H1 (cell line): ENCODE data around the gene DGKH. TPM values are rescaled to one million over a fixed set of nuclear protein-coding genes. Genes with fewer than 3 reads are reported as not detected.

Source experiments
- ASH2L ChIP-seq: fragments of 200-600, 300-600 bp; sonication (generic); IDR thresholded peaks from one replicate; pipeline ENCODE4 v1.7.1; 2017; ENCODE audit warnings: low read length
- CEBPB ChIP-seq: IDR thresholded peaks from 2 replicates; pipeline ENCODE4 v1.6.1; 2012; ENCODE audit warnings: low read depth, low read length
- GTF2F1 ChIP-seq: IDR thresholded peaks from 2 replicates; pipeline ENCODE4 v1.6.1; 2012; ENCODE audit warnings: low read depth, low read length, improper control_type of control experiment, borderline replicate concordance
- RBBP5 ChIP-seq: IDR thresholded peaks from 2 replicates; pipeline ENCODE4 v1.7.1; 2012; ENCODE audit warnings: low read depth, mild to moderate bottlenecking, inconsistent platforms, low read length, moderate library complexity, borderline replicate concordance
- RXRA ChIP-seq: IDR thresholded peaks from 2 replicates; pipeline ENCODE4 v1.6.1; 2011; ENCODE audit warnings: low read depth, mild to moderate bottlenecking, low read length, moderate library complexity; ENCODE audit not compliant: insufficient read depth
- YY1 ChIP-seq: IDR thresholded peaks from 2 replicates; pipeline ENCODE4 v1.6.1; 2011; ENCODE audit warnings: low read depth, mild to moderate bottlenecking, low read length
- polyA plus RNA-seq, 7 experiments: library from polyadenylated mRNA; depleted of rRNA in 3 of 7; stranded (reverse) in 5 of 7; unstranded in 2 of 7; fragments of >200 nt in 5 of 7; fragments of 200-250 nt in 2 of 7; gene quantifications; 1 replicate in 5 of 7; 2 replicates in 1 of 7; 4 replicates in 1 of 7; pipeline versions ENCODE4 v1.2.1 to v1.2.3, GENCODE V29; 2011 to 2013; ENCODE audit warnings: missing spikeins in 2 of 7, mixed read lengths in 2 of 7
- total RNA-seq: library from RNA; stranded (reverse); fragmentation: NEBNext Ultra II Directional; extraction: Animal tissue kit (Norgen Biotek cat#: 25700); gene quantifications from 2 replicates; pipeline ENCODE4 v1.2.1, GENCODE V29; 2021

DGKH gene
- total and polyA plus RNA-seq, 2 of the 8 experiments (the other 6 are each of a cell fraction or from before 2014, with no cell fraction given), result 2.1 to 7.9 TPM

DNA sequence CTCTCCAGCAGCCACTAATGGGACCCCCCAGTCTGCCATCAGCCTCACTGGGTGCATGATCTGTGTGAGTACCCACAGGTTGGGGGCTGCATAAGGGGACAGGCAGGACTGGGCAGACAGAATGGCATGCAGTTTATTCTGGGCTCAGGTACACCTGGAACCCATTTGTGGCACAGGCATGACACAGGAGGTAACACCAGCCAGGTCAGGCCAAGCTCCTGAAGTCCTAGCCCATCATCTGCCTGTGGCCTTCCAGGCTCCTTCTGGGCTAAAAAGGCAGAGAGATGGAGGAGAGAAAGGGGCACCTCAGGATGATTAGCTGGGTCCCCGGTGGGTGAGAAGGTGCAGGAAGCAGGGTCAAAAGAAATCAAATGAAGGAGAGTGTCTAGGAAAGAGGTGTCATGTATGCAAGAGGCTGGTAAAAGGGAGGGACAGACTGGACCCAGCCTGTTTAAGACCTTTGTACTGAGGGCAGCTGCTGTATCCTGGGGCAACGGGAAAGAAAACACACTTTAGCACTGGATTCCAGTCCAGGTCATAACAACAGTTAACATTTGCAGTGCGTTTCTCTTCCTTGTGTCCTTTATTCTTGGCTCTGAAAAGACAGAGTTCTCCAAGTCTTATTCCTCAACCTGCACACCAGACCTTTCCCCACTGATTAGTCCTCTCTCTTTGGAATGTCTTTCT, 20.2 kb upstream of the DGKH start (continued):
- no peak for TF ChIP-seq YY1
- TF ChIP-seq RBBP5, result no peak
- TF ChIP-seq GTF2F1, result no peak
- TF ChIP-seq RXRA, result no peak
- no peak for TF ChIP-seq ASH2L
- no peak for TF ChIP-seq CEBPB
